ENCODE data around the gene SAFB2. TPM values are rescaled to one million over a fixed set of nuclear protein-coding genes. Genes with fewer than 3 reads are reported as not detected.

Gene SAFB2
- total RNA-seq, 4 donors from 2014 or later: 11.6 to 47.3 (median 32.1) TPM

DNA sequence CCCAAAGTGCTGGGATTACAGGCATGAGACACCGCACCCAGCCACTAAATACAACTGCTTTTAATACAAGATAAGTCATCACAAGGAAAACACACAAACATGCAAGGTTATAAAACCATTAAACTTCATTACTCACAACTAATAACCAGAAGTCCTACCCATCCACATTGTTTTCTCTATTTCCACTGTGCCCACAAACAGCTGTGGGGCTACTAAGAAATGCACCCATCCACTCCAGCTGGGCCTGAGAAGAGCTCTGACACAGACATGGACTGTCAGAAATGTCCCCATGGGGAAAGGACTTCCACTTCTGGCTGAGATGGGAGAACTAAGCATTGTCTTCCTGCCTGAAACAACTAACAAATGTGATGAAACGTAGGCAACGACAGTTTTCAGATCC lies 17.2 kb downstream of the SAFB2 start:
- no peak for TF ChIP-seq POLR2A (IDR thresholded peaks at IDR 0.05)
- TF ChIP-seq, protein P1, sequence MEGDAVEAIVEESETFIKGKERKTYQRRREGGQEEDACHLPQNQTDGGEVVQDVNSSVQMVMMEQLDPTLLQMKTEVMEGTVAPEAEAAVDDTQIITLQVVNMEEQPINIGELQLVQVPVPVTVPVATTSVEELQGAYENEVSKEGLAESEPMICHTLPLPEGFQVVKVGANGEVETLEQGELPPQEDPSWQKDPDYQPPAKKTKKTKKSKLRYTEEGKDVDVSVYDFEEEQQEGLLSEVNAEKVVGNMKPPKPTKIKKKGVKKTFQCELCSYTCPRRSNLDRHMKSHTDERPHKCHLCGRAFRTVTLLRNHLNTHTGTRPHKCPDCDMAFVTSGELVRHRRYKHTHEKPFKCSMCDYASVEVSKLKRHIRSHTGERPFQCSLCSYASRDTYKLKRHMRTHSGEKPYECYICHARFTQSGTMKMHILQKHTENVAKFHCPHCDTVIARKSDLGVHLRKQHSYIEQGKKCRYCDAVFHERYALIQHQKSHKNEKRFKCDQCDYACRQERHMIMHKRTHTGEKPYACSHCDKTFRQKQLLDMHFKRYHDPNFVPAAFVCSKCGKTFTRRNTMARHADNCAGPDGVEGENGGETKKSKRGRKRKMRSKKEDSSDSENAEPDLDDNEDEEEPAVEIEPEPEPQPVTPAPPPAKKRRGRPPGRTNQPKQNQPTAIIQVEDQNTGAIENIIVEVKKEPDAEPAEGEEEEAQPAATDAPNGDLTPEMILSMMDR (IDR thresholded peaks at IDR 0.05): no peak
- Histone ChIP-seq H3K27me3 (no peaks in the 10 kb centered on the region), H3K9me3 (no peaks in the 10 kb centered on the region), H3K27ac (no peak overlapping the region), H3K36me3 (peaks cover 29 to 100% (median 75%) of the 10 kb centered on the region in 3 donors), H3K4me1 (no peaks in the 10 kb centered on the region), H3K4me3 (no peak overlapping the region)
- intact Hi-C loops (cut with DNase I): no loop called here
- WGBS, 2 donors: 85 to 90% methylated on average over 2 to 3 of the region's 3 CpGs
- DNase-seq: no peak

DNA sequence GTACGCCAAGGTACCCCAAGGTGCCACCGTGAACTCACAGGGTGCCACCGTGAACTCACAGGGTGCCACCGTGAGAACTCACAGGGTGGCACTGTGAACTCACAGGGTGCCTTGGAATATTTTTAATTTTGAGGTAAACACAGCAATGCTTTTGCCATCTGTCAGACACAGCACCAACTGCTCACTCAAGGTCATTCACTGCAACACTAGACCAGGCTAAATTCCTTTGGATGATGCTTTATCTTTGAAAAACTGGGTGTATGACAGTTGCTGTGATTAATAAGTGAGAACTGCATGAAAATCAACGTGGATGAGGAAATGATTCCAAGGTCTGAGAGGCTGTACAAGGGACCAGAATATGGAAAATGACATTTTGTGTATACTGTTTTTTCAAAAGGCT lies 18.9 kb downstream of the SAFB2 start:
- Histone ChIP-seq H3K27ac (no peak overlapping the region), H3K9me3 (no peaks in the 10 kb centered on the region), H3K4me1 (no peaks in the 10 kb centered on the region), H3K4me3 (no peak overlapping the region), H3K27me3 (no peaks in the 10 kb centered on the region), H3K36me3 (peaks cover 35 to 100% (median 80%) of the 10 kb centered on the region in 3 donors)
- DNase-seq: no peak
- WGBS, 2 donors: 84 to 87% methylated on average over 5 of the region's 5 CpGs
- TF ChIP-seq POLR2A (IDR thresholded peaks at IDR 0.05): no peak
- TF ChIP-seq, protein P1 (IDR thresholded peaks at IDR 0.05): no peak
- intact Hi-C loops (cut with DNase I): no loop called here

DNA sequence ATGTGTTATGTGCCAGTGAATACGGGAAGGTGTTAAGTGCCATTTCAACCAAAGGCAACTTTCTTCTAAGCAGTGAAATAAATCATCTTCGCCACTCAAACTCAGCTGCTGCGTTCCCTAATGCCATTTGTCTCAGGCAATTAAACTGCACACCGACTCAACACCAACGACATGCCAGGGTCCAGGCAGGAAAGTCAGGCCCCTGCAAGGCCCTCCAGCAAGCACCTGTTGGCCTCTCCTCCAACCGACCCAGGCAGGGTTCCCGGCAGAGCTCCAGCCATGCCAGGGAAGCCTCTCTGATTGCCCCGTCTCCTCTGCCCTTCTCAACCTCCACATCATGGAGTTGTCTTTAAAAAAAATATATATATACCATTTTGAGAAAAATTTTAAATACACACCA lies 21.8 kb downstream of the SAFB2 start:
- no peak for DNase-seq
- H3K9me3 ChIP-seq: no peaks in the 10 kb centered on the region
- 86 to 87% methylated on average over 8 of the region's 8 CpGs for WGBS, 2 donors
- TF ChIP-seq, protein P1 (IDR thresholded peaks at IDR 0.05): no peak
- no peak for TF ChIP-seq POLR2A (IDR thresholded peaks at IDR 0.05)
- H3K4me3 ChIP-seq: no peak overlapping the region
- no peak overlapping the region for H3K27ac ChIP-seq
- no peaks in the 10 kb centered on the region for H3K4me1 ChIP-seq
- peaks cover 44 to 100% (median 72%) of the 10 kb centered on the region in 3 donors for H3K36me3 ChIP-seq
- intact Hi-C loops (cut with DNase I): no loop called here
- no peaks in the 10 kb centered on the region for H3K27me3 ChIP-seq

DNA sequence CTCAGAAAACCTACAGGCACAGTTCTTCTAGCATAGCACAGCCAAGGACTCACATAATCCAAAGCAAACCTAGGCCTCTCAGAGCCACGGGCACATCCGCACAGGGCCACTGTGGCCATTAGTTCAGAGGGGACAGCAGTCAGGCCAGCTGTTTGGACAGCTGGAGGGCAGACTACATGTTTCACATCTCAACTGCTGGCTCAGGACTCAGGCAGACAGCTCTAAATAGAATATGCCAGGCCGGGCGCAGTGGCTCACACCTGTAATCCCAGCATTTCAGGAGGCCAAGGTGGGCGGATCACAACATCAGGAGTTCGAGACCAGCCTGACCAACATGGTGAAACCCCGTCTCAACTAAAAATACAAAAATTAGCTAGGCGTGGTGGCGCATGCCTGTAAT lies 26.8 kb downstream of the SAFB2 start:
- no peak overlapping the region for H3K27ac ChIP-seq
- H3K36me3 ChIP-seq: peaks cover 71 to 100% (median 78%) of the 10 kb centered on the region in 3 donors
- H3K4me3 ChIP-seq: no peak overlapping the region
- TF ChIP-seq POLR2A (IDR thresholded peaks at IDR 0.05): no peak
- TF ChIP-seq, protein P1 (IDR thresholded peaks at IDR 0.05): no peak
- H3K27me3 ChIP-seq: no peaks in the 10 kb centered on the region
- H3K4me1 ChIP-seq: no peaks in the 10 kb centered on the region
- 88 to 98% methylated on average over 5 to 9 of the region's 9 CpGs for WGBS, 2 donors
- intact Hi-C loops (cut with DNase I): no loop called here
- no peaks in the 10 kb centered on the region for H3K9me3 ChIP-seq
- no peak for DNase-seq

DNA sequence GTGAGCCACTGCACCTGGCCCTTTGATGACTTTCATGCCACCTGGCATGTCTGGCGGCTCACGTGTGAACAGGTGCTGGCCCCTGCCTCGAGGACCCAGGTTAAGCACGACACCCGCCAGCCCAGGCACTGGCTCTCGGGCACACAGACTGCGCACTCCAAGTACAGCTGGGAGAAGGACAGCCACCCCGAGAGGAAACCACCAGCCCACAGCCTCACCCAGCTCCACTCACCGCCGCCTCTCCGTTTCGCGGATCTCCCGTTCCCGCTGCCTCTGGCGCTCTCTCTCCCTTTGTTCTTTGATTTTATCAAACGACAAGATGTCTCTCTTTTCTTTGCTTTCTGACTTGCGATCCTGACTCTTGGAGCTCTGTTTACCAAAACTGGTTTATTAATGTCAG lies 27.4 kb downstream of the SAFB2 start:
- TF ChIP-seq, protein P1 (IDR thresholded peaks at IDR 0.05): no peak
- no peak for TF ChIP-seq POLR2A (IDR thresholded peaks at IDR 0.05)
- H3K27ac ChIP-seq: no peak overlapping the region
- WGBS, 2 donors: 90 to 94% methylated on average over 15 to 17 of the region's 18 CpGs
- intact Hi-C loops (cut with DNase I): no loop called here
- H3K36me3 ChIP-seq: peaks cover 74 to 100% (median 78%) of the 10 kb centered on the region in 3 donors
- no peak for DNase-seq
- H3K9me3 ChIP-seq: no peaks in the 10 kb centered on the region
- H3K4me3 ChIP-seq: no peak overlapping the region
- no peaks in the 10 kb centered on the region for H3K27me3 ChIP-seq
- H3K4me1 ChIP-seq: no peaks in the 10 kb centered on the region
